GM08714 (cell line): ENCODE results near the gene TOMT.
A peak's percentile ranks its signal among the peaks of the same experiment; 100 is the strongest.

Experiments
- H3K4me3 ChIP-seq: fragments of 200-500 bp; sonication (Bioruptor generic); 2 replicates; pipeline ENCODE4 v1.5.1; 2014; ENCODE audit warnings: mild to moderate bottlenecking, low read length, inconsistent platforms
- ZNF274 ChIP-seq: IDR thresholded peaks from 2 replicates; pipeline ENCODE4 v1.6.1; 2012; ENCODE audit warnings: mild to moderate bottlenecking, low read depth, low read length

The TOMT gene, protein sequence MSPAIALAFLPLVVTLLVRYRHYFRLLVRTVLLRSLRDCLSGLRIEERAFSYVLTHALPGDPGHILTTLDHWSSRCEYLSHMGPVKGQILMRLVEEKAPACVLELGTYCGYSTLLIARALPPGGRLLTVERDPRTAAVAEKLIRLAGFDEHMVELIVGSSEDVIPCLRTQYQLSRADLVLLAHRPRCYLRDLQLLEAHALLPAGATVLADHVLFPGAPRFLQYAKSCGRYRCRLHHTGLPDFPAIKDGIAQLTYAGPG

GRCh38 chr11:72105888-72106287 is at the start of gene TOMT:
Gene TOMT (plus strand): TSS chr11:72105924. CDS start chr11:72105952, 28 bp downstream.
- no peak for TF ChIP-seq ZNF274

GRCh38 chr11:72058416-72059034 is 47.2 kb upstream of the TOMT start:
- TF ChIP-seq ZNF274, result no peak

More at GRCh38 chr11:72105888-72106287, at the start of gene TOMT:
- no peak within 1 kb of the TSS for H3K4me3 ChIP-seq

DNA sequence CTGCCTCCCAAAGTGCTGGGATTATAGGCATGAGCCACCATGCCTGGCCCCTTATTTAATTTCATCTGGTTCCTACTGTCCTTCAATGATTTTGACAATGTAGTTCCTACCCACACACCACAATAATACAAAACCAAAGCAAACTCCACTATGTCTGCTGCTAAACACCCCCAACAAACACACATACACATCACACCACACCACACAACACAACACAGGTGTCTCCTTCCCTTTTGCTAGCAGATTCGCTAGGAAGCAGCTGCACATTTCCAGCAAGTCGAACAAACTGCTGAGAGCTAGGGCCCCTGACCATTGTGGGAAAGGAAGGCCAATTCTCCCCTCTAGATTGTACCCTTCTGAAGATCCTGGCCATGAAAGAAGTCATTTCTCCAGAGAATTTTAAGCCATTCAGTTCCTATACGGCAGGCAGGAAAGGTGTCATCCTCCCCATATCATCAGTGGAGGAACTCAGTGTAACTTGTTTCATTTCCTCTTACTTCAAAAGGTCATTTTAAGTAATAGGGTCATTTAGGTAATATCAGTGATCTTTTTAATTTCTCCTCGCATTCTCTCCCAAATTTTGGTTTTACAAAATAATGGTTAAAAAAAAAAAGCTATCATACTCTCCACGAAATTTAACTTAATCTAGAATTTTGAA is 43.9 kb upstream of the TOMT start:
- H3K4me3 ChIP-seq, result no peak overlapping the region; the same call in 1 of the 2 replicates
- no peak for TF ChIP-seq ZNF274

More at GRCh38 chr11:72058416-72059034, 47.2 kb upstream of the TOMT start:
- no peak overlapping the region for H3K4me3 ChIP-seq

GRCh38 chr11:72066855-72067254 is 38.9 kb upstream of the TOMT start:
- no peak overlapping the region for H3K4me3 ChIP-seq
- TF ChIP-seq ZNF274, result no peak

- TF ChIP-seq ZNF274, result no peak
- H3K4me3 ChIP-seq, result no peak overlapping the region
Measured at GRCh38 chr11:72067266-72067665, 38.5 kb upstream of the TOMT start.

GRCh38 chr11:72067676-72068075 is 38.0 kb upstream of the TOMT start:
- no peak overlapping the region for H3K4me3 ChIP-seq
- TF ChIP-seq ZNF274, result no peak

DNA sequence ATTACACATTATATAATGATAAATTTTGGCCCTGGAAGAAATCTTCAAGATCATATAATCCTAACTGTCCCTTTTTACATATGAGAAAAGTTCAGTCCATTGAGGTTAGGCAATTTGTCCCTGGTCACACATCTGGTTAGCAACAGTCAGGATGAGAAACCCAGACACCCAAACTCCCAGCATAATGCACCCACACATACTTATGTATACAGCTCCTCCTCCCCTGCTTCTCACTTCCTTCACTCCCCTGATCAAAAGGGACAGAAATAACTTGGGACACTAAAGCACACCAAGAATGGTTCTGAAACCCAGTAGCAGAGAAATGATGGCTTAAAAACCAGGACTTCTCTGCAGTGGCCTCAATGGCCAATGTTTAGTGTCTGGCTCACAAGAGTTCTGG is 36.5 kb upstream of the TOMT start:
- no peak for TF ChIP-seq ZNF274

DNA sequence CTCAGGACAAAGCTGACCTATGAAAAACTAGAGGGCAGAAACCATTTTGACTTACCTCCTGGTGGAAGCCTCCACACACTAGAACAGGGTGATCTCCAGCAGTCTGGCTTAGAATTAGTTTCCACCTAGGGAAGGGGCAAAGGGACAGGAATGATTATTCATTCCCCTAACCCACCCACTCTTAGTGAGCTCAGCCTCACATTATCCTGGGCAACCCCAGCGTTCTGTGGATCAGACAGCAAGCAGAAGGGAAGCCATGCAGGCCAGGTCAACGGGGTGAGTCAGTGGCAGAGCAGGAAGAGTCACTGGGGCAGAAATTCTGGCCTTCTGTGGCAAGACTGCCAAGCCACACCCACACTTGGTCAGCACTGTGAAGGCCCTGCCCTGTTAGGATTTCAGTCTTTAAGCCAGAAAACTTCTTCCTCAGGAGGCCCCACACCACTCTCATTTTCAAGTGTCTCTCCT is 35.9 kb upstream of the TOMT start:
- no peak for TF ChIP-seq ZNF274
- H3K4me3 ChIP-seq, result peak overlapping the region; percentile 44; the same call in 1 of the 2 replicates

More for the DNA sequence above, 36.5 kb upstream of the TOMT start:
- H3K4me3 ChIP-seq, result peak overlapping the region; percentile 44; the same call in 1 of the 2 replicates

DNA sequence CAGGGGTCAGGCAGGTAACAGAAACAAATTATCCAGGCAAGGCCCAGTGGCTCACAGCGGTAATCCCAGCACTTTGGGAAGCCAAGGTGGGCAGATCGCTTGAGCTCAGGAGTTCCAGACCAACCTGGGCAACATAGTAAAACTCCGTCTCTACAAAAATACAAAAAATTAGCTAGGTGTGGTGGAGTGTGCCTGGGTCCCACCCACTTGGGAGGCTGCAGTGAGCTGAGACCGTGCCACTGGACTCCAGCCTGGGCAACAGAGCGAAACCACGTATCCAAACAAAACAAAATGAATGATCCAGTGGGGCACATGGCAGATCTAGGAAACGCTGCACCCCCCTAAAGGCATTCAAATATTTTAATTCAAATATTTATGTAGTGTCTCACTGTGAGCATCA is 35.2 kb upstream of the TOMT start:
- no peak overlapping the region for H3K4me3 ChIP-seq
- no peak for TF ChIP-seq ZNF274

GRCh38 chr11:72072348-72072747 is 33.4 kb upstream of the TOMT start:
- no peak overlapping the region for H3K4me3 ChIP-seq
- TF ChIP-seq ZNF274, result no peak

GRCh38 chr11:72075109-72075508 is 30.6 kb upstream of the TOMT start:
- TF ChIP-seq ZNF274, result no peak
- H3K4me3 ChIP-seq, result no peak overlapping the region

DNA sequence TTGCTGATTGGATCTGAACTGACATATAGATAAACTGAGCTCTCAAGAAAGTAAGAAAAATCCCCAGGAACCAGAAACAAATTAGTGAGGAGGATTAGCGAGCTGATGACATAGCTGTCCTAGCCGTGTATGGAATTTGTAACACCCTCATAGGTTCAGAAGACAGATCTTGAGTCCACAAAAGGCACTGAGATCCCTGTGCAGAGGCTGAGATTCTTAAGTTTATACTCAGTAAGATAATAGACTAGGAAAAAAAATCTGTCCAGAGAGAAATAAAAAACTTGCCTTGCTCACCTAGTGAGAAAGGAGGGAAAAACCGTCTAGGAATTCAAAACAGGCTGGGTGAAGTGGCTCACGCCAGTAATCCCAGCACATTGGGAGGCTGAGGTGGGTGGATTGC is 30.0 kb upstream of the TOMT start:
- H3K4me3 ChIP-seq, result no peak overlapping the region

GRCh38 chr11:72078477-72078876 is 27.2 kb upstream of the TOMT start:
- H3K4me3 ChIP-seq, result 0 out of 2 replicates have a peak overlapping the region, but pooled peaks have one; percentile 8
- TF ChIP-seq ZNF274, result no peak

More for the DNA sequence above, 30.0 kb upstream of the TOMT start:
- no peak for TF ChIP-seq ZNF274

DNA sequence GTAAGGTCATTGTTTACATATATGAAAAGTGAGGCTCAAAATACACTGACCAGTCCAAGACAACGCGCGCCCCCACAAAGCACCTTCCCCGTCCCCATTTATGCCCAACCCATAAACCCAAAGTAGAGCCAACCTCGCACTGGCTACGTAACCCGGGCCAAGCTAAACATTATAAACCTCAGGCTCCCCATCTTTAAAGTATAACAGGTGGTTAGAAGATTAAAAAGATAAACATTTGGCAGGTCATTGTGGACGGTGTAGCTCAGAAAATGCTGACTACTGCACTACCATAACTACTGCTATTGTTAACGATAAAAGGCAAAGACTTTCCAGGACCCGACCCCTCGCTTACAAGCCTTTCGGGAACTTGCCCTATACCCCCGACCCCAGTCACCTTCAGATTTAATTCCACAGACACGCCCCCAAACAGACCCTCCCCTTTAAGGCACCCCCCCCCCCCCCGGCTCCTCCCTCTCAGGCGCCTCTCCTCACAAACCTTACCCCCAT is 25.9 kb upstream of the TOMT start:
- peak overlapping the region; percentile 97 for H3K4me3 ChIP-seq
- TF ChIP-seq ZNF274, result no peak

DNA sequence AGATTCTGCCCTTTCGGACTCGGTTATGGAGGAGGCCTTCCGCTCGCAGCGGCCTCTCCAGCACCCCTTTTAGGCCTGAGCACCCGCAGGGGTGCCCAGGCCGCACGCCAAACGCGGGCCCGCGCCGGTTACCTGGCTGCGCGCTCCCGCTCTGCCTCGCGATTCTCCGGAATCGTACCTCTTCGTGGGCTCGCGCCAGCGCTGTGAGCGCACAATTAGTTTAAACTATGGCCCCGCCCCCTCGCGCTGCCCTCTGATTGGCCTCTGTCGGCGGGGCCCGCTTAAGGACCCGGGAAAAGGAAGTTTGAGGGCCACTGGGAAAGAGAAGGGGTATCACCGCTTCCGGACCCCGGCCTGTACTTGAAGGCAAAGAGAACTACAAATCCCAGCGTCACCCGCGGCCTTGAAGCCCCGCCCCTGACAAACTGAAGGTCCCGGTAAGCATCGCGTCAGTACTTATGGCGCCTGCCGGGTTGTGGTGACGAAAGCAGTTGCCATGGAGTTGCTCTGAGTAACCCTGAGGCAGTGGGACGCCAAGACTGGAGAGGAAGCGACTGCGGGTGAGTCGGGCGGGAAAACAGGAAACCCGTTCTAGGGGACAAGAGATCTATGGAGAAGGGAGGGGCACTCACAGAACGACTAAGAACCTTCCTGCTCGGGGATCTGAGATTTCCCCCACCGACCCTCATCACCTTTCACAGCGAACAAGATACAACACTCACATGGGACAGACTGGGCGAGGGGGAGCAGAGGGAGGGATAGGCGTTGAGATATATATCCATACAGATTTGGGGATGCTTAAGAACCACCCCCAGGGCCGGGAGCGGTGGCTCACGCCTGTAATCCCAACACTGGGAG is 25.2 kb upstream of the TOMT start, which contains the start of the genes LRRC51 and NUMA1:
Gene LRRC51, plus strand, starts transcription at position 525 of the 858 bp plus-strand sequence. CDS start 8,234 bp downstream, outside the sequence.
Gene NUMA1, minus strand, starts transcription at position 217 of the 858 bp plus-strand sequence. CDS start 44,599 bp downstream, outside the sequence.
- peak within 1 kb of the TSS; percentile 97 for H3K4me3 ChIP-seq
- TF ChIP-seq ZNF274, result no peak
